Liver (tissue), 9 donors: ENCODE data around the gene DNMBP. TPM values are rescaled to one million over a fixed set of nuclear protein-coding genes. Genes with fewer than 3 reads are reported as not detected.

Source experiments
- DNase-seq: peaks from one replicate; pipeline ENCODE4 v3.0.0-alpha.2; 2017; ENCODE audit warnings: low spot score
- H3K27ac ChIP-seq, 2 donors: one replicate each; pipeline ENCODE4 v1.7.0; 2013; ENCODE audit warnings: inconsistent platforms in 2 of 2, low read length in 2 of 2, control low read depth in 1 of 2, low read depth in 1 of 2, mild to moderate bottlenecking in 1 of 2
- H3K27me3 ChIP-seq, 4 donors: one replicate each; pipeline versions ENCODE4 v1.6.1 to v1.7.0; 2013; ENCODE audit warnings: low read length in 3 of 4, inconsistent platforms in 1 of 4, mild to moderate bottlenecking in 1 of 4, moderate library complexity in 1 of 4; ENCODE audit not compliant: control insufficient read depth in 4 of 4, insufficient read depth in 4 of 4
- H3K36me3 ChIP-seq, 4 donors: one replicate each; pipeline versions ENCODE4 v1.6.1 to v1.7.0; 2013; ENCODE audit warnings: low read length in 3 of 4, mild to moderate bottlenecking in 3 of 4, low read depth in 1 of 4, moderate library complexity in 1 of 4; ENCODE audit not compliant: control insufficient read depth in 4 of 4, insufficient read depth in 3 of 4
- H3K4me1 ChIP-seq, 4 donors: one replicate each; pipeline versions ENCODE4 v1.6.1 to v1.7.0; 2013; ENCODE audit warnings: low read length in 3 of 4, mild to moderate bottlenecking in 3 of 4, moderate library complexity in 1 of 4; ENCODE audit not compliant: control insufficient read depth in 4 of 4, insufficient read depth in 4 of 4
- H3K4me3 ChIP-seq, 3 donors: one replicate each; pipeline versions ENCODE4 v1.6.1 to v1.7.0; 2013; ENCODE audit warnings: low read length in 3 of 3, control low read depth in 1 of 3, low read depth in 1 of 3, mild to moderate bottlenecking in 1 of 3
- H3K9ac ChIP-seq, 2 donors: one replicate each; pipeline ENCODE4 v1.7.0; 2013; ENCODE audit warnings: low read length in 2 of 2, mild to moderate bottlenecking in 2 of 2, moderate library complexity in 2 of 2, control low read depth in 1 of 2, low read depth in 1 of 2
- H3K9me3 ChIP-seq, 4 donors: one replicate each; pipeline versions ENCODE4 v1.6.1 to v1.7.0; 2013; ENCODE audit warnings: low read length in 3 of 4; ENCODE audit not compliant: control insufficient read depth in 4 of 4
- EGR1 ChIP-seq, 2 donors: IDR thresholded peaks; 2 replicates each; pipeline ENCODE4 v1.6.1; 2016 to 2018; ENCODE audit warnings: antibody characterized with exemption in 2 of 2, low read depth in 2 of 2
- FOXA1 ChIP-seq: IDR thresholded peaks from 2 replicates; pipeline ENCODE4 v1.6.1; 2016; ENCODE audit warnings: antibody characterized with exemption
- FOXA2 ChIP-seq: IDR thresholded peaks from 2 replicates; pipeline ENCODE4 v1.6.1; 2016; ENCODE audit warnings: antibody characterized with exemption
- GABPA ChIP-seq, 2 donors: IDR thresholded peaks in 1 of 2; conservative IDR thresholded peaks in 1 of 2; 2 replicates each; pipeline ENCODE4 v1.6.1; 2016; ENCODE audit warnings: antibody characterized with exemption in 2 of 2, mild to moderate bottlenecking in 1 of 2, moderate library complexity in 1 of 2
- HNF4A ChIP-seq, 2 donors: conservative IDR thresholded peaks; 2 replicates each; pipeline ENCODE4 v1.6.1; 2016; ENCODE audit warnings: antibody characterized with exemption in 2 of 2, mild to moderate bottlenecking in 2 of 2
- HNF4G ChIP-seq: IDR thresholded peaks from 2 replicates; pipeline ENCODE4 v1.6.1; 2016; ENCODE audit warnings: antibody characterized with exemption
- JUND ChIP-seq, 2 donors: IDR thresholded peaks; 2 replicates each; pipeline ENCODE4 v1.6.1; 2016; ENCODE audit warnings: antibody characterized with exemption in 2 of 2
- NR2F2 ChIP-seq: IDR thresholded peaks from 2 replicates; pipeline ENCODE4 v1.6.1; 2016; ENCODE audit warnings: antibody characterized with exemption
- RAD21 ChIP-seq, 2 donors: IDR thresholded peaks; 2 replicates each; pipeline ENCODE4 v1.6.1; 2016; ENCODE audit warnings: antibody characterized with exemption in 2 of 2, mild to moderate bottlenecking in 2 of 2
- RXRA ChIP-seq, 2 donors: IDR thresholded peaks; 2 replicates each; pipeline ENCODE4 v1.6.1; 2017 to 2018; ENCODE audit warnings: antibody characterized with exemption in 2 of 2, mild to moderate bottlenecking in 1 of 2
- SP1 ChIP-seq: IDR thresholded peaks from 2 replicates; pipeline ENCODE4 v1.6.1; 2018; ENCODE audit warnings: antibody characterized with exemption, mild to moderate bottlenecking
- TAF1 ChIP-seq: conservative IDR thresholded peaks from 2 replicates; pipeline ENCODE4 v1.6.1; 2016; ENCODE audit warnings: antibody characterized with exemption, mild to moderate bottlenecking
- YY1 ChIP-seq: IDR thresholded peaks from 2 replicates; pipeline ENCODE4 v1.6.1; 2016; ENCODE audit warnings: antibody characterized with exemption, mild to moderate bottlenecking
- WGBS: extraction: QIAGEN DNeasy Blood & Tissue Kit; methylation state at CpG from one replicate; pipeline ENCODE4 v1.1.7; 2013; 5-methylcytosine and 5-hydroxymethylcytosine counted together
- polyA plus RNA-seq, 2 donors: library from polyadenylated mRNA; stranded (reverse) in 1 of 2; unstranded in 1 of 2; fragments of 200-250 nt in 1 of 2; fragments of >200 nt in 1 of 2; fragmentation: Nextera tagmentation in 1 of 2; extraction: Ambion mirVana in 1 of 2; gene quantifications; one replicate each; pipeline versions ENCODE4 v1.2.1 to v1.2.3, GENCODE V29; 2013 to 2015
- total RNA-seq, 2 donors: library from RNA; depleted of rRNA; stranded (reverse); fragments of >200 nt; gene quantifications; one replicate each; pipeline ENCODE4 v1.2.3, GENCODE V29; 2014
- TF ChIP-seq, protein P1 (sequence below): IDR thresholded peaks from 2 replicates; pipeline ENCODE4 v1.6.1; 2016; ENCODE audit warnings: antibody characterized with exemption, mild to moderate bottlenecking
- TF ChIP-seq, protein P2 (sequence below): IDR thresholded peaks from 2 replicates; pipeline ENCODE4 v1.6.1; 2016; ENCODE audit warnings: antibody characterized with exemption
- TF ChIP-seq, protein P3 (sequence below): IDR thresholded peaks from 2 replicates; pipeline ENCODE4 v1.6.1; 2016; ENCODE audit warnings: antibody characterized with exemption
- TF ChIP-seq, protein P4 (sequence below): fragments of 150-350 bp; IDR thresholded peaks from 2 replicates; pipeline ENCODE4 v1.5.1; 2017; ENCODE audit warnings: improper control_type of control experiment, low read depth, low read length; ENCODE audit not compliant: missing input control
- TF ChIP-seq, protein P5 (sequence below): IDR thresholded peaks from 2 replicates; pipeline ENCODE4 v1.6.1; 2016; ENCODE audit warnings: antibody characterized with exemption
- donor health status: healthy.
- donor health status: healthy.
- donor health status: healthy.
- donor health status: healthy.
- donor health status: healthy.

Gene DNMBP
- total and polyA plus RNA-seq, 4 donors, result 3.8 to 12.6 (median 5.3) TPM

DNA sequence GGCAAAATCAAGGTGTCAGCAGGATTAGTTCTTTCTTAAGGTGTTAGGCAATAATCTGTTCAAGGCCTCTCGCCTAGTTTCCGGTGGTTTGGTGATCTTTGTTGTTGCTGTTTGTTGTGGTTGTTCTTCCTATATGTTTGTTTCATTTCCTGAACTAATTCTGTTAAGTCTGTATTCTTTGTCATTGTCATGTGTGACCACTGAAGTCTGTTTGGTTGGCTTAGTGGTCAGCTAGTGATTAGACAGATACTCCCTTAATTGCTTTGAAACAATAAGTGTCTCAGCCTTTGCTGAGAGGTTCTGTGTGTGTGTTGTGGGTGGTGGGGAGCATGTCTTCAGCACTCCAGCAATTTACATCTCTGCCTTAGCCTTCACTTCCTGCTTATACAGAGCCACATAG, 181.3 kb downstream of the DNMBP start:
- no peaks in the 10 kb centered on the region for H3K9me3 ChIP-seq
- no peak for DNase-seq
- no peak overlapping the region for H3K9ac ChIP-seq
- no peaks in the 10 kb centered on the region for H3K4me1 ChIP-seq
- TF ChIP-seq, protein P1, sequence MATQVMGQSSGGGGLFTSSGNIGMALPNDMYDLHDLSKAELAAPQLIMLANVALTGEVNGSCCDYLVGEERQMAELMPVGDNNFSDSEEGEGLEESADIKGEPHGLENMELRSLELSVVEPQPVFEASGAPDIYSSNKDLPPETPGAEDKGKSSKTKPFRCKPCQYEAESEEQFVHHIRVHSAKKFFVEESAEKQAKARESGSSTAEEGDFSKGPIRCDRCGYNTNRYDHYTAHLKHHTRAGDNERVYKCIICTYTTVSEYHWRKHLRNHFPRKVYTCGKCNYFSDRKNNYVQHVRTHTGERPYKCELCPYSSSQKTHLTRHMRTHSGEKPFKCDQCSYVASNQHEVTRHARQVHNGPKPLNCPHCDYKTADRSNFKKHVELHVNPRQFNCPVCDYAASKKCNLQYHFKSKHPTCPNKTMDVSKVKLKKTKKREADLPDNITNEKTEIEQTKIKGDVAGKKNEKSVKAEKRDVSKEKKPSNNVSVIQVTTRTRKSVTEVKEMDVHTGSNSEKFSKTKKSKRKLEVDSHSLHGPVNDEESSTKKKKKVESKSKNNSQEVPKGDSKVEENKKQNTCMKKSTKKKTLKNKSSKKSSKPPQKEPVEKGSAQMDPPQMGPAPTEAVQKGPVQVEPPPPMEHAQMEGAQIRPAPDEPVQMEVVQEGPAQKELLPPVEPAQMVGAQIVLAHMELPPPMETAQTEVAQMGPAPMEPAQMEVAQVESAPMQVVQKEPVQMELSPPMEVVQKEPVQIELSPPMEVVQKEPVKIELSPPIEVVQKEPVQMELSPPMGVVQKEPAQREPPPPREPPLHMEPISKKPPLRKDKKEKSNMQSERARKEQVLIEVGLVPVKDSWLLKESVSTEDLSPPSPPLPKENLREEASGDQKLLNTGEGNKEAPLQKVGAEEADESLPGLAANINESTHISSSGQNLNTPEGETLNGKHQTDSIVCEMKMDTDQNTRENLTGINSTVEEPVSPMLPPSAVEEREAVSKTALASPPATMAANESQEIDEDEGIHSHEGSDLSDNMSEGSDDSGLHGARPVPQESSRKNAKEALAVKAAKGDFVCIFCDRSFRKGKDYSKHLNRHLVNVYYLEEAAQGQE, result no peak
- no peak for TF ChIP-seq EGR1 (IDR thresholded peaks at IDR 0.05; ENCODE audit: low read depth in 2 of 2)
- TF ChIP-seq SP1, result no peak
- TF ChIP-seq, protein P2, sequence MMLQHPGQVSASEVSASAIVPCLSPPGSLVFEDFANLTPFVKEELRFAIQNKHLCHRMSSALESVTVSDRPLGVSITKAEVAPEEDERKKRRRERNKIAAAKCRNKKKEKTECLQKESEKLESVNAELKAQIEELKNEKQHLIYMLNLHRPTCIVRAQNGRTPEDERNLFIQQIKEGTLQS, result no peak
- TF ChIP-seq RAD21 (IDR thresholded peaks at IDR 0.05), result no peak
- TF ChIP-seq FOXA2, result no peak
- TF ChIP-seq, protein P3, sequence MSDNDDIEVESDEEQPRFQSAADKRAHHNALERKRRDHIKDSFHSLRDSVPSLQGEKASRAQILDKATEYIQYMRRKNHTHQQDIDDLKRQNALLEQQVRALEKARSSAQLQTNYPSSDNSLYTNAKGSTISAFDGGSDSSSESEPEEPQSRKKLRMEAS, result no peak
- TF ChIP-seq JUND (IDR thresholded peaks at IDR 0.05), result no peak
- no peak for TF ChIP-seq HNF4A (conservative IDR thresholded peaks at IDR 0.05)
- TF ChIP-seq NR2F2, result no peak
- no peak for TF ChIP-seq GABPA (IDR thresholded peaks at IDR 0.05 in 1 of 2, conservative IDR thresholded peaks at IDR 0.05 in 1 of 2)
- no peak for TF ChIP-seq HNF4G
- 85% methylated on average over 2 of the region's 2 CpGs for WGBS
- H3K4me3 ChIP-seq, result no peak overlapping the region
- H3K27ac ChIP-seq, result no peak overlapping the region
- H3K27me3 ChIP-seq, result no peaks in the 10 kb centered on the region
- H3K36me3 ChIP-seq, result peaks cover 9 to 58% (median 51%) of the 10 kb centered on the region in 4 donors

DNA sequence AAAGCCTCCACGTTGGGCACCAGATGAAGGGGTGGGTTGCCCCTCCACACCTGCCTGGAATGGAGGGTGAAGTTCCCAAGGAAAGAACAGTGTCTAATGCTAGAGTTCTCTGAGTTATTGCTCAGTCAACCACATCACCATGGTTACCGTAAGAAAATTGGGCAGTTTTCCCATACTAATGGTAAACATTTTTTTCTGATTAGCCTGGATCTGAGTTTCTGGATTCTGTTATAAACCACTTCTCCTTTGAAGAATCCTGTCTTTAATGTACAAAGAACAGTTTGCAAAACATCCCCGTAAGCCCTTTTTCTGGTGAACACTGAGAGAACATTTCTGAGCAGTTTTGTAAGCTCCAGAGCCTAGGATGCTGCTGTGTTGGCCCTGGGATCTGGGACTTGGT, 181.8 kb downstream of the DNMBP start:
- Histone ChIP-seq H3K4me3 (no peak overlapping the region), H3K27ac (no peak overlapping the region), H3K9me3 (no peaks in the 10 kb centered on the region), H3K9ac (no peak overlapping the region), H3K27me3 (no peaks in the 10 kb centered on the region), H3K4me1 (no peaks in the 10 kb centered on the region), H3K36me3 (peaks cover 6 to 53% (median 47%) of the 10 kb centered on the region in 4 donors)
- 94% methylated on average over 3 of the region's 3 CpGs for WGBS
- DNase-seq, result no peak
- no peak for TF ChIP-seq RAD21 (IDR thresholded peaks at IDR 0.05)
- no peak for TF ChIP-seq SP1
- no peak for TF ChIP-seq GABPA (IDR thresholded peaks at IDR 0.05 in 1 of 2, conservative IDR thresholded peaks at IDR 0.05 in 1 of 2)
- TF ChIP-seq JUND (IDR thresholded peaks at IDR 0.05), result no peak
- no peak for TF ChIP-seq RXRA (IDR thresholded peaks at IDR 0.05)
- TF ChIP-seq, protein P4, sequence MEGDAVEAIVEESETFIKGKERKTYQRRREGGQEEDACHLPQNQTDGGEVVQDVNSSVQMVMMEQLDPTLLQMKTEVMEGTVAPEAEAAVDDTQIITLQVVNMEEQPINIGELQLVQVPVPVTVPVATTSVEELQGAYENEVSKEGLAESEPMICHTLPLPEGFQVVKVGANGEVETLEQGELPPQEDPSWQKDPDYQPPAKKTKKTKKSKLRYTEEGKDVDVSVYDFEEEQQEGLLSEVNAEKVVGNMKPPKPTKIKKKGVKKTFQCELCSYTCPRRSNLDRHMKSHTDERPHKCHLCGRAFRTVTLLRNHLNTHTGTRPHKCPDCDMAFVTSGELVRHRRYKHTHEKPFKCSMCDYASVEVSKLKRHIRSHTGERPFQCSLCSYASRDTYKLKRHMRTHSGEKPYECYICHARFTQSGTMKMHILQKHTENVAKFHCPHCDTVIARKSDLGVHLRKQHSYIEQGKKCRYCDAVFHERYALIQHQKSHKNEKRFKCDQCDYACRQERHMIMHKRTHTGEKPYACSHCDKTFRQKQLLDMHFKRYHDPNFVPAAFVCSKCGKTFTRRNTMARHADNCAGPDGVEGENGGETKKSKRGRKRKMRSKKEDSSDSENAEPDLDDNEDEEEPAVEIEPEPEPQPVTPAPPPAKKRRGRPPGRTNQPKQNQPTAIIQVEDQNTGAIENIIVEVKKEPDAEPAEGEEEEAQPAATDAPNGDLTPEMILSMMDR, result no peak
- TF ChIP-seq, protein P3, result no peak
- TF ChIP-seq, protein P5, sequence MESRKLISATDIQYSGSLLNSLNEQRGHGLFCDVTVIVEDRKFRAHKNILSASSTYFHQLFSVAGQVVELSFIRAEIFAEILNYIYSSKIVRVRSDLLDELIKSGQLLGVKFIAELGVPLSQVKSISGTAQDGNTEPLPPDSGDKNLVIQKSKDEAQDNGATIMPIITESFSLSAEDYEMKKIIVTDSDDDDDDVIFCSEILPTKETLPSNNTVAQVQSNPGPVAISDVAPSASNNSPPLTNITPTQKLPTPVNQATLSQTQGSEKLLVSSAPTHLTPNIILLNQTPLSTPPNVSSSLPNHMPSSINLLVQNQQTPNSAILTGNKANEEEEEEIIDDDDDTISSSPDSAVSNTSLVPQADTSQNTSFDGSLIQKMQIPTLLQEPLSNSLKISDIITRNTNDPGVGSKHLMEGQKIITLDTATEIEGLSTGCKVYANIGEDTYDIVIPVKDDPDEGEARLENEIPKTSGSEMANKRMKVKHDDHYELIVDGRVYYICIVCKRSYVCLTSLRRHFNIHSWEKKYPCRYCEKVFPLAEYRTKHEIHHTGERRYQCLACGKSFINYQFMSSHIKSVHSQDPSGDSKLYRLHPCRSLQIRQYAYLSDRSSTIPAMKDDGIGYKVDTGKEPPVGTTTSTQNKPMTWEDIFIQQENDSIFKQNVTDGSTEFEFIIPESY, result no peak
- TF ChIP-seq, protein P1, result no peak
- no peak for TF ChIP-seq FOXA2
- no peak for TF ChIP-seq HNF4A (conservative IDR thresholded peaks at IDR 0.05)
- no peak for TF ChIP-seq HNF4G
- TF ChIP-seq FOXA1, result no peak
- TF ChIP-seq, protein P2, result no peak
- no peak for TF ChIP-seq YY1
- no peak for TF ChIP-seq NR2F2
- no peak for TF ChIP-seq EGR1 (IDR thresholded peaks at IDR 0.05; ENCODE audit: low read depth in 2 of 2)
- no peak for TF ChIP-seq TAF1
